ENCODE data around the gene PLEKHH1.

Gene PLEKHH1

GRCh38 chr14:67519406-67519805 lies 13.7 kb upstream of the PLEKHH1 start:
- Histone ChIP-seq H3K4me3 (replicated peaks; ENCODE audit: insufficient read depth, low read length) (no peak overlapping the region), H3K27me3 (ENCODE audit: insufficient read depth, poor library complexity, severe bottlenecking) (peaks cover 6% of the 10 kb centered on the region)

GRCh38 chr14:67520482-67520881 lies 12.6 kb upstream of the PLEKHH1 start:
- H3K27me3 ChIP-seq (ENCODE audit: insufficient read depth, poor library complexity, severe bottlenecking), result peaks cover 6% of the 10 kb centered on the region
- TF ChIP-seq REST (IDR thresholded peaks at IDR 0.05; ENCODE audit: insufficient replicate concordance, low read depth) (no peak), SPI1 (IDR thresholded peaks at IDR 0.05; ENCODE audit: borderline replicate concordance, low read depth) (no peak), POLR2AphosphoS5 (IDR thresholded peaks at IDR 0.05; ENCODE audit: low read depth) (no peak), CTCF (IDR thresholded peaks at IDR 0.05; ENCODE audit: insufficient read depth, low read length) (no peak), GABPA (IDR thresholded peaks at IDR 0.05; ENCODE audit: low read depth) (no peak)
- H3K4me3 ChIP-seq (replicated peaks; ENCODE audit: insufficient read depth, low read length), result no peak overlapping the region
- no peak overlapping the region for H3K27ac ChIP-seq (replicated peaks)
- DNase-seq (ENCODE audit: low read depth in 1 of 2, low spot score in 1 of 2), result no peak

More at GRCh38 chr14:67519406-67519805, 13.7 kb upstream of the PLEKHH1 start:
- no peak for TF ChIP-seq GABPA (IDR thresholded peaks at IDR 0.05; ENCODE audit: low read depth)
- TF ChIP-seq SPI1 (IDR thresholded peaks at IDR 0.05; ENCODE audit: borderline replicate concordance, low read depth), result no peak
- TF ChIP-seq CTCF (IDR thresholded peaks at IDR 0.05; ENCODE audit: insufficient read depth, low read length), result no peak
- TF ChIP-seq POLR2AphosphoS5 (IDR thresholded peaks at IDR 0.05; ENCODE audit: low read depth), result no peak
- TF ChIP-seq REST (IDR thresholded peaks at IDR 0.05; ENCODE audit: insufficient replicate concordance, low read depth), result no peak
- DNase-seq (ENCODE audit: low read depth in 1 of 2, low spot score in 1 of 2), result no peak
- H3K27ac ChIP-seq (replicated peaks), result no peak overlapping the region

GRCh38 chr14:67522270-67522669 lies 10.8 kb upstream of the PLEKHH1 start:
- Histone ChIP-seq H3K27ac (replicated peaks) (no peak overlapping the region), H3K4me3 (replicated peaks; ENCODE audit: insufficient read depth, low read length) (no peak overlapping the region), H3K27me3 (ENCODE audit: insufficient read depth, poor library complexity, severe bottlenecking) (no peaks in the 10 kb centered on the region)
- no peak for DNase-seq (ENCODE audit: low read depth in 1 of 2, low spot score in 1 of 2)
- TF ChIP-seq GABPA (IDR thresholded peaks at IDR 0.05; ENCODE audit: low read depth) (no peak), REST (IDR thresholded peaks at IDR 0.05; ENCODE audit: insufficient replicate concordance, low read depth) (no peak), POLR2AphosphoS5 (IDR thresholded peaks at IDR 0.05; ENCODE audit: low read depth) (no peak)

All from HL-60 (cell line).